MM.1S (cell line): ENCODE measurements around the gene CHD6.

ENCODE experiments used
- DNase-seq: peaks from one replicate; pipeline ENCODE4 v3.0.0-alpha.2; 2015
- H2AFZ ChIP-seq: fragments of 300-600 bp; sonication (generic); 2 replicates; pipeline ENCODE4 v1.6.0; 2016; ENCODE audit warnings: antibody characterized with exemption, low read length
- H3F3A ChIP-seq: fragments of 300-600 bp; sonication (generic); 2 replicates; pipeline ENCODE4 v1.6.1; 2016; ENCODE audit warnings: mild to moderate bottlenecking, antibody characterized with exemption, low read length, moderate library complexity, mixed read lengths; ENCODE audit not compliant: insufficient read depth
- H3K27ac ChIP-seq: fragments of 300-600 bp; sonication (generic); 2 replicates; pipeline ENCODE4 v1.5.1; 2016; ENCODE audit warnings: mild to moderate bottlenecking, low read length
- H3K27me3 ChIP-seq: fragments of 300-600 bp; sonication (generic); replicated peaks from 2 replicates; pipeline ENCODE4 v1.6.0; 2016; ENCODE audit warnings: low read length; ENCODE audit not compliant: insufficient read depth
- H3K36me3 ChIP-seq: fragments of 300-600 bp; sonication (generic); replicated peaks from 2 replicates; pipeline ENCODE4 v1.6.1; 2016; ENCODE audit warnings: mild to moderate bottlenecking, low read length, mixed read lengths; ENCODE audit not compliant: insufficient read depth
- H3K4me1 ChIP-seq: fragments of 300-600 bp; sonication (generic); 2 replicates; pipeline ENCODE4 v1.6.1; 2016; ENCODE audit warnings: low read length, mixed read lengths
- H3K4me2 ChIP-seq: fragments of 300-600 bp; sonication (generic); 2 replicates; pipeline ENCODE4 v1.6.0; 2016; ENCODE audit warnings: low read depth, low read length
- H3K4me3 ChIP-seq: fragments of 300-600 bp; sonication (generic); 2 replicates; pipeline ENCODE4 v1.5.1; 2016; ENCODE audit warnings: low read length, mixed read lengths
- H3K79me2 ChIP-seq: fragments of 300-600 bp; sonication (generic); 2 replicates; pipeline ENCODE4 v1.6.1; 2016; ENCODE audit warnings: mixed run types, low read length, mixed read lengths
- H3K9ac ChIP-seq: fragments of 300-600 bp; sonication (generic); 2 replicates; pipeline ENCODE4 v1.6.1; 2016; ENCODE audit warnings: low read length, mixed read lengths
- H3K9me2 ChIP-seq: fragments of 300-600 bp; sonication (generic); replicated peaks from 2 replicates; pipeline ENCODE4 v1.6.1; 2016; ENCODE audit warnings: mild to moderate bottlenecking, low read length, mixed read lengths; ENCODE audit not compliant: insufficient read depth
- H3K9me3 ChIP-seq: fragments of 300-600 bp; sonication (generic); replicated peaks from 2 replicates; pipeline ENCODE4 v1.6.1; 2016; ENCODE audit warnings: mild to moderate bottlenecking, low read length, mixed read lengths; ENCODE audit not compliant: insufficient read depth
- H4K20me1 ChIP-seq: fragments of 300-600 bp; sonication (generic); 2 replicates; pipeline ENCODE4 v1.6.1; 2016; ENCODE audit warnings: mild to moderate bottlenecking, low read length, moderate library complexity, mixed read lengths; ENCODE audit not compliant: insufficient read depth
- EZH2 ChIP-seq: fragments of 300-600 bp; sonication (generic); optimal IDR thresholded peaks from 2 replicates; pipeline ENCODE3; 2017; ENCODE audit warnings: low read depth, mild to moderate bottlenecking, antibody characterized with exemption, low read length, mixed read lengths
- EZH2phosphoT487 ChIP-seq: fragments of 300-600 bp; sonication (generic); IDR thresholded peaks from 2 replicates; pipeline ENCODE4 v1.6.1; 2018; ENCODE audit warnings: antibody characterized with exemption, low read length
- TF ChIP-seq, protein P1 (sequence below): fragments of 300-600 bp; sonication (generic); IDR thresholded peaks from 2 replicates; pipeline ENCODE4 v1.5.1; 2016; ENCODE audit warnings: antibody characterized with exemption, low read length, mixed read lengths

Gene CHD6

DNA sequence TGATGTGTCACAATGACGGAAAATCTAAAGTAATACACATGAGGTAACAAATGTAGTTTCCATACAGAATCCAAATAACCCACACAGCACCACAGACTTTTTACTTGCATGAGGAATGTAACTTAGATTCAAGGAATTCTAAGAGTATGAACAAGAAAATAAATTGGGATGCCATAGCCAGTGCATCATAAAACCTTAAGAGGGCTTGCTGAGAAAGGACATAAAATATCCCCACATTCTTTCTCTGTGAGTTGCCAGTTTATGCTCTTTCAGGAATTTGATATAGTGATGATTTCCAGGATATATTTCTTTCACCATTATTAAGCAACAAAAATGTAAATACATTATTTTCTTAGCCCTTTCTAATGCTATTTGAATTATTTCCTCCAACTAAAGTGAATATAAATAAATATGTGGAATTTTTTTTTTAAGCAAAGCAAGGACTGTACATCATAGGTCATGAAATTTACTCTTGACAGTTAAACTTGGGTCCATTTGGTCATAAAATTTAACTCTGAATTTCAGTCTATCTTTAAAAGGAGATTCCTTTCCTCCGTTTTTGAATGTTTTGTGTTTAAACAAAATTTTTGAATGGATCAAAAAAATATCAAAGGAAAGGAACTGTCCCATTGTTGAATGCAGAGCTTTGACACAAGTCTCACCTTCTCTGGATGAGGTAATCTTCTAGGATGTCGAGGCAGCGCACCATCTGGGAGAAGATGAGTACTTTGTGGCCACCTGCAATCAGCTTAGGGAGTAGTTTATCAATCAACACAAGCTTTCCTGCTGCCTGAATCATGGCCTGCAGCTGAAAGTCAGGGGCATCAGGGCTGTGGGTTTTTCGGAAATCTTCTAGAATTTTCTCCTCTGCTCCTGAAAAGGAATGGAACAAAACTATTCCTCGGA, 135.3 kb downstream of the CHD6 start:
- no peaks in the 10 kb centered on the region for H3K27me3 ChIP-seq
- no peak overlapping the region for H3K9ac ChIP-seq
- H3K4me3 ChIP-seq, result no peak overlapping the region
- H3K9me2 ChIP-seq, result no peaks in the 10 kb centered on the region
- H3K79me2 ChIP-seq, result no peaks in the 10 kb centered on the region
- H3K4me2 ChIP-seq, result no peak overlapping the region
- no peaks in the 10 kb centered on the region for H3K4me1 ChIP-seq
- no peaks in the 10 kb centered on the region for H3F3A ChIP-seq
- no peaks in the 10 kb centered on the region for H3K9me3 ChIP-seq
- H2AFZ ChIP-seq, result no peak overlapping the region
- no peak for DNase-seq
- H3K27ac ChIP-seq, result no peak overlapping the region
- H3K36me3 ChIP-seq, result no peaks in the 10 kb centered on the region; the same call in 1 of the 2 replicates
- H4K20me1 ChIP-seq, result no peaks in the 10 kb centered on the region
- TF ChIP-seq, protein P1, sequence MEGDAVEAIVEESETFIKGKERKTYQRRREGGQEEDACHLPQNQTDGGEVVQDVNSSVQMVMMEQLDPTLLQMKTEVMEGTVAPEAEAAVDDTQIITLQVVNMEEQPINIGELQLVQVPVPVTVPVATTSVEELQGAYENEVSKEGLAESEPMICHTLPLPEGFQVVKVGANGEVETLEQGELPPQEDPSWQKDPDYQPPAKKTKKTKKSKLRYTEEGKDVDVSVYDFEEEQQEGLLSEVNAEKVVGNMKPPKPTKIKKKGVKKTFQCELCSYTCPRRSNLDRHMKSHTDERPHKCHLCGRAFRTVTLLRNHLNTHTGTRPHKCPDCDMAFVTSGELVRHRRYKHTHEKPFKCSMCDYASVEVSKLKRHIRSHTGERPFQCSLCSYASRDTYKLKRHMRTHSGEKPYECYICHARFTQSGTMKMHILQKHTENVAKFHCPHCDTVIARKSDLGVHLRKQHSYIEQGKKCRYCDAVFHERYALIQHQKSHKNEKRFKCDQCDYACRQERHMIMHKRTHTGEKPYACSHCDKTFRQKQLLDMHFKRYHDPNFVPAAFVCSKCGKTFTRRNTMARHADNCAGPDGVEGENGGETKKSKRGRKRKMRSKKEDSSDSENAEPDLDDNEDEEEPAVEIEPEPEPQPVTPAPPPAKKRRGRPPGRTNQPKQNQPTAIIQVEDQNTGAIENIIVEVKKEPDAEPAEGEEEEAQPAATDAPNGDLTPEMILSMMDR, result no peak
- TF ChIP-seq EZH2phosphoT487 (no peak), EZH2 (no peak)

DNA sequence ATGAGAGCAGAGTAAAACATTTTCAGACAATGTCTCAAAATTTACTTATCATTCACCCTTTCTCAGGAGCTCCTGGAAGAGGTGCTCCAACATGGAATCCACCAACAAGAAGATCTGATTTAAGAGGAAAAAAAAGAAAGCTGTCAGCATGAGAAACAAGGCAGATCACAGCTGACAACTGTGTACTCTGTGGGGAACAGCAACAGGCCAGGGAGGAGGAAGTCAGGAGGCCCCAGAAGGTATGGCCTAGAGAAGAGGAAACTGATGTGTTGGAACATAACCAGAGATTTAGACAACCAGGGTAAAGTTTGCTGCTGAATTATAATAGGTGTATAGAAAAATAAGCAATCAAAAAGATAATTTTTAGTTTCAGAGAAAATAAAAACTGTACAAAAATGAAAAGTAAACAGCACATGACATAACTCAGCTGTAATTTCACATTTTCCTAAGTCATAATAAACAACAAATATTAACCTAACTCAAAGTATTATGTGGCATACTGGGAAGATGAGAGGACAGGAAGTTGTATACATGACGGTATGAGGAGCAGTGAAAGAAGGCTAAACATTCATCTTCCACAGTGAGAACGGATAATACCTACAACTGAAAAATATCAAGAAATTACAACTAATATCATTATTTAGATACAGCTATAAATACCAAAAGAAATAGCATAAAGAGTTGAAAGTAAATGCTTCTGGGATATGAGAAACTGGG, 138.0 kb downstream of the CHD6 start:
- H3K9ac ChIP-seq, result no peak overlapping the region
- no peaks in the 10 kb centered on the region for H3K4me1 ChIP-seq
- H3K4me2 ChIP-seq, result no peak overlapping the region
- no peaks in the 10 kb centered on the region for H3K79me2 ChIP-seq
- H3K9me2 ChIP-seq, result no peaks in the 10 kb centered on the region
- no peak overlapping the region for H3K4me3 ChIP-seq
- no peak overlapping the region for H3K27ac ChIP-seq
- no peak for DNase-seq
- no peaks in the 10 kb centered on the region for H3F3A ChIP-seq
- H3K9me3 ChIP-seq, result no peaks in the 10 kb centered on the region
- H4K20me1 ChIP-seq, result no peaks in the 10 kb centered on the region
- no peak overlapping the region for H2AFZ ChIP-seq
- H3K36me3 ChIP-seq, result no peaks in the 10 kb centered on the region; the same call in 1 of the 2 replicates
- TF ChIP-seq EZH2, result no peak
- TF ChIP-seq, protein P1, result no peak
- TF ChIP-seq EZH2phosphoT487, result no peak
- no peaks in the 10 kb centered on the region for H3K27me3 ChIP-seq

DNA sequence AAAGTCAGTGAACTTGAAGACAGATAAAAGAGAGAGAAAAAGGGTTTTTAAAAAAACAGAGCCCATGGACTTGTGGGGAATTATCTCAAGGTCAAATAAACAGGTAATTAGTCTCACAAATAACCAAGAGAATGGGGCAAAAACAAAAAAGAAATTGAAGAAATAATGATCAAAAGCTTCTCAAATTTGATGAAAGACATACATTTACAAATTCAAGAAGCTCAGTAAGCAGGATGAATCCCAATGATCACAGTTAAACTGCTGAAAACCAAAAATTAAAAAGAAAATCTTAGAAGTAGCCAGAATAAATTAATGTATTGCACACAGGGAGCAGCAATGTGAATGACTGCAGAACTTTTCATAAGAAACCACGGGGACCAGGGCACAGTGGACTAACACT, 139.1 kb downstream of the CHD6 start:
- no peaks in the 10 kb centered on the region for H3K36me3 ChIP-seq
- H3K79me2 ChIP-seq, result no peaks in the 10 kb centered on the region
- no peak overlapping the region for H2AFZ ChIP-seq
- H3K4me2 ChIP-seq, result no peak overlapping the region
- H3K9me2 ChIP-seq, result no peaks in the 10 kb centered on the region
- H3K4me3 ChIP-seq, result no peak overlapping the region
- no peaks in the 10 kb centered on the region for H3F3A ChIP-seq
- no peaks in the 10 kb centered on the region for H3K4me1 ChIP-seq
- no peaks in the 10 kb centered on the region for H3K27me3 ChIP-seq
- H3K27ac ChIP-seq, result no peak overlapping the region
- H3K9ac ChIP-seq, result no peak overlapping the region
- no peaks in the 10 kb centered on the region for H3K9me3 ChIP-seq
- TF ChIP-seq EZH2, result no peak
- DNase-seq, result no peak
- H4K20me1 ChIP-seq, result no peaks in the 10 kb centered on the region
